Esophagus (tissue), 2 donors: ENCODE results near the gene PRELP. TPM values are rescaled to one million over a fixed set of nuclear protein-coding genes. Genes with fewer than 3 reads are reported as not detected.

ENCODE experiments used
- H3K27ac ChIP-seq, 2 donors: one replicate each; pipeline ENCODE4 v1.5.1; 2013; ENCODE audit warnings: low read depth in 2 of 2, mild to moderate bottlenecking in 2 of 2, inconsistent platforms in 1 of 2, low read length in 1 of 2, moderate library complexity in 1 of 2
- H3K27me3 ChIP-seq, 2 donors: one replicate each; pipeline ENCODE4 v1.6.1; 2013; ENCODE audit warnings: low read length in 2 of 2, control low read depth in 1 of 2, mild to moderate bottlenecking in 1 of 2; ENCODE audit not compliant: insufficient read depth in 2 of 2, control insufficient read depth in 1 of 2
- H3K36me3 ChIP-seq, 2 donors: one replicate each; pipeline ENCODE4 v1.6.1; 2013; ENCODE audit warnings: low read length in 1 of 2; ENCODE audit not compliant: control insufficient read depth in 2 of 2, insufficient read depth in 2 of 2
- H3K4me1 ChIP-seq, 2 donors: one replicate each; pipeline ENCODE4 v1.6.1; 2013; ENCODE audit warnings: low read length in 1 of 2; ENCODE audit not compliant: control insufficient read depth in 2 of 2, insufficient read depth in 2 of 2
- H3K4me3 ChIP-seq, 2 donors: one replicate each; pipeline ENCODE4 v1.5.1; 2013; ENCODE audit warnings: low read length in 2 of 2, mild to moderate bottlenecking in 2 of 2, low read depth in 1 of 2, moderate library complexity in 1 of 2
- H3K9me3 ChIP-seq, 2 donors: one replicate each; pipeline ENCODE4 v1.6.1; 2013; ENCODE audit warnings: mild to moderate bottlenecking in 2 of 2, low read depth in 1 of 2, low read length in 1 of 2, moderate library complexity in 1 of 2; ENCODE audit not compliant: control insufficient read depth in 2 of 2, insufficient read depth in 1 of 2
- WGBS, 2 donors: extraction: QIAGEN DNeasy Blood & Tissue Kit; methylation state at CpG; one replicate each; pipeline ENCODE4 v1.1.7; 2013; 5-methylcytosine and 5-hydroxymethylcytosine counted together
- polyA plus RNA-seq, 2 donors: library from polyadenylated mRNA; stranded (reverse); fragments of 200-250 nt; gene quantifications; one replicate each; pipeline ENCODE4 v1.2.3, GENCODE V29; 2013
- donor health status: healthy with polysubstance abuse.
- donor health status: Bipolar disorder and iron deficiency.

The PRELP gene
- 10 to 100 TPM in 1 of 2 donors, 1 to 10 TPM in 1; 6.5 to 27.8 TPM for polyA plus RNA-seq

- Histone ChIP-seq H3K9me3 (no peaks in the 10 kb centered on the region), H3K4me1 (peaks cover under 1% of the 10 kb centered on the region in 2 donors), H3K36me3 (no peaks in the 10 kb centered on the region), H3K27ac (peak within 1 kb of the TSS; percentile 69 to 82), H3K27me3 (no peaks in the 10 kb centered on the region), H3K4me3 (peak within 1 kb of the TSS; percentile 39 to 50)
- WGBS, 2 donors, result 13 to 20% methylated on average over 8 of the region's 8 CpGs
Observed at GRCh38 chr1:203475012-203475981, at the start of gene PRELP. Gene PRELP (plus strand): TSS chr1:203475806. CDS start chr1:203483185, 7,379 bp downstream.

DNA sequence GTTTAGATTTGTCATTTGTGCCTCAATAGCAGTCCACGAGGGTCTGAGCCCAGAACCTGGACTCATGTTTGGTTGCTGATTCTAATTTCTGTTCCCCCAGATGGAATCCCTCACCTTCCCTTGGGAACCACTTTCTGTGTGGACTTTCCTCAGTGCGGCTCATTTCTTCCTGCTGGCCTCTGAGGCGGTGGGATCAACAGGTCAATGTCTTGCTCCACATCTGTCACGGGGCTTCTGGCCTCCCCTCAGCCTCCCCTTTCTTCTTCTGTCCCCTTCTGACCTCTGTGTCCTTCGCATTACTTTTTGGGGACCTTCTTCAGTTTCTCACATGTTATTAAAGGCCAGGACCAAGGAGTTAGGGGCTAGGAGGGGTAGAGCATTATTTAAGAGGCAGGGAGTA is 49.2 kb upstream of the PRELP start:
- no peaks in the 10 kb centered on the region for H3K27me3 ChIP-seq
- no peak overlapping the region for H3K4me3 ChIP-seq
- no peaks in the 10 kb centered on the region for H3K36me3 ChIP-seq
- H3K4me1 ChIP-seq, result peaks cover 0 to 3% of the 10 kb centered on the region in 2 donors
- no peaks in the 10 kb centered on the region for H3K9me3 ChIP-seq
- H3K27ac ChIP-seq, result no peak overlapping the region
- WGBS, 2 donors, result 82 to 83% methylated on average over 5 of the region's 5 CpGs

DNA sequence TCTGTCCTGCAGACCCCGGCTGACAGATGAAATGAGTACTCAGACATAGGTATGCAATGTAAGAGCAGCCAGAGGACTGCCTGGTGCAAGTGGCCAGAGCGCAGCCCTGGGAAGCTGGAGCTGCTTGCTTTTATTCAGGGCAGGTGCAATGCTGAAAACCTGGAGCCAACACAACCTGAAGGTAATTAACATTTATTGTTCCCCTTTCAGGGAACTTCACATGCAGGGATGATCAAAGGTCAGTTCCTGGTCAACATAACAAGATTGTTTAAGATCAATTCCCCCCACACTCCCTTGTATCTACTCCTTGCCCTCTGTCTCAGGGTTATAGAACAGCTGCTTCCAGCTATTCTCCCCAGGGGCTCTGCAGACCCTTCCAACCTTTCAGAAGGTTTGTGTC is 48.7 kb upstream of the PRELP start:
- Histone ChIP-seq H3K36me3 (no peaks in the 10 kb centered on the region), H3K4me1 (peaks cover 0 to 3% of the 10 kb centered on the region in 2 donors), H3K9me3 (no peaks in the 10 kb centered on the region), H3K27ac (no peak overlapping the region), H3K4me3 (no peak overlapping the region), H3K27me3 (no peaks in the 10 kb centered on the region)
- 79 to 93% methylated on average over 2 of the region's 2 CpGs for WGBS, 2 donors

DNA sequence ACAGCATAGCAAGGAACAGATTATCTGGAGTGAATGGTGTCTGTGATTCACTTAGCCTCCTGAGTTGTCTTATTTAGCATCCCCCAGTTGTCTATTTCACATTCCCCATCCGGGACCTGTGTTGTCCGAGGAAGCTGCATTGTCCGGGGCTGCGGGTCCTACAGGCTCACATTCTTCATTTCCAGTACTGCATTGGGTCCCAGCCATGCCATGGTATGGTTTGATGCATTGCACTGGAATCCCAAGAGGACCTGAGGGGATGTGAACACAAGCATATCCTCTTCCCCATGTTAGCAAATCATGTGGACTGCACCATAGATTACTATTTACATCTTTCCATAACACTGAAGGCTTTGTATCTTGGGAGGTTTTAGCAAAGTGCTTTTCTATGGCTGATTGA is 48.2 kb upstream of the PRELP start:
- Histone ChIP-seq H3K9me3 (no peaks in the 10 kb centered on the region), H3K4me3 (no peak overlapping the region), H3K36me3 (no peaks in the 10 kb centered on the region), H3K4me1 (peaks cover 0 to 3% of the 10 kb centered on the region in 2 donors), H3K27me3 (no peaks in the 10 kb centered on the region), H3K27ac (no peak overlapping the region)
- WGBS, 2 donors, result 88 to 92% methylated on average over 4 of the region's 4 CpGs

DNA sequence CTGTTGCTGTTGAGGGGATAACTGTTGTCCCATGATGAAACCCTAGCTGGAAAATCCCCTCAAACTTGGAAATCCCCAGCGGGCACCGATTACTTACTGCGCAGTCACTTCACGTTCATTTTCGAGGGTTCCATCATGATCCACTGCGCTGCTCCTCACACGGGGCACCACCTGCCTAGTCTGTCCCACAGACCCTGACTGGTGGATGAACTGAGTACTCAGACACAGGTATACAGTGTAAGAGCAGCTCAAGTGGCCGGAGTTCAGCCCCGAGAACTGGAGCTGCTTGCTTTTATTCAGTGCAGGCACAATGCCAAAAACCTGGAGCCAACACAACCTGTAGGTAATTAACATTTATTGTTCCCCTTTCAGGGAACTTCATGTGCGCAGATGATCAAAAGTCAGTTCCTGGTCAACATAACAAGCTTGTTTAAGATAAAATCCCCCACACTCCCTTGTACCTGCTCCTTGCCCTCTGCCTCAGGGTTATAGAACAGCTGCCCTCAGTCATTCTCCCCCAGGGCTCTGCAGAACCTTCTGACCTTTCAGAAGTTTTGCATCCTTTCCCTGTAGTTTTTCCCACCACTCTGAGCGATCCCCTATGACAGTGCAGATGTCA is 46.5 kb upstream of the PRELP start:
- H3K4me3 ChIP-seq, result no peak overlapping the region
- H3K9me3 ChIP-seq, result no peaks in the 10 kb centered on the region
- WGBS, 2 donors, result 44 to 51% methylated on average over 11 of the region's 11 CpGs
- H3K27me3 ChIP-seq, result no peaks in the 10 kb centered on the region
- no peak overlapping the region for H3K27ac ChIP-seq
- H3K4me1 ChIP-seq, result peaks cover 0 to 3% of the 10 kb centered on the region in 2 donors
- H3K36me3 ChIP-seq, result no peaks in the 10 kb centered on the region

- no peak overlapping the region for H3K27ac ChIP-seq
- H3K9me3 ChIP-seq, result no peaks in the 10 kb centered on the region
- H3K27me3 ChIP-seq, result no peaks in the 10 kb centered on the region
- H3K4me3 ChIP-seq, result no peak overlapping the region
- H3K4me1 ChIP-seq, result no peaks in the 10 kb centered on the region
- WGBS, 2 donors, result 86 to 92% methylated on average over 7 of the region's 7 CpGs
- H3K36me3 ChIP-seq, result no peaks in the 10 kb centered on the region
Observed at GRCh38 chr1:203435615-203436014, 40.0 kb upstream of the PRELP start.

DNA sequence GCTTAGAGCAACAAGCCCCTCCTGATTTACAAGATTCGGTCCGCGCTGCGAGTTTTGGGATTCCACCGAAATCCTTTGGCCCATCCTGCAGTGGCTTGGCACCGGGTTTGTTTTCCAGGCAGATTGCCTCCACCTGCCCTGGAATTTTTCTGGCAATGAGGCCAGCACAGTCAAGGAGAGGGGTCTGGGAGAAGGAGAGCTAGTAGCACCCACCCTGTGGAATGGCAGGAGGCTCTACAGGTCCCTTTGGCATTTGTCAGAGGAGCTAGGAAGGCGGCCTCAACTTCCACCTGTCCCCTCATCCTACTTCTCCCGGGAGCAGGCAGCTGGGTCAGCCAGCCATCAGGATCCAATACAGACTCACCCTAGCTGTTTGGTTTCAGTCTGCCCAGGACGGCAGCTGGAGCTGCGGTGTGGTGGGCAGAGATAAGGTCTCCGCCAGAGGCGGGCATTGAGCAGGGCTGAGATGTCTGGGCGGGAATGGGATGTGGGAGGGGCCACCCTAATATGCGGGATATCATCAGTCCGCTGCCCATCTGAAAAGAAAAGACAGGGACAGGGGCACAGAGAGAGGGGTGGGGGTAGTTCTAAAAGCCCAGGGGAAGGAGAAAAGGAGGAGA is 37.8 kb upstream of the PRELP start:
- WGBS, 2 donors, result 82 to 86% methylated on average over 15 of the region's 15 CpGs
- Histone ChIP-seq H3K4me1 (no peaks in the 10 kb centered on the region), H3K4me3 (no peak overlapping the region)

DNA sequence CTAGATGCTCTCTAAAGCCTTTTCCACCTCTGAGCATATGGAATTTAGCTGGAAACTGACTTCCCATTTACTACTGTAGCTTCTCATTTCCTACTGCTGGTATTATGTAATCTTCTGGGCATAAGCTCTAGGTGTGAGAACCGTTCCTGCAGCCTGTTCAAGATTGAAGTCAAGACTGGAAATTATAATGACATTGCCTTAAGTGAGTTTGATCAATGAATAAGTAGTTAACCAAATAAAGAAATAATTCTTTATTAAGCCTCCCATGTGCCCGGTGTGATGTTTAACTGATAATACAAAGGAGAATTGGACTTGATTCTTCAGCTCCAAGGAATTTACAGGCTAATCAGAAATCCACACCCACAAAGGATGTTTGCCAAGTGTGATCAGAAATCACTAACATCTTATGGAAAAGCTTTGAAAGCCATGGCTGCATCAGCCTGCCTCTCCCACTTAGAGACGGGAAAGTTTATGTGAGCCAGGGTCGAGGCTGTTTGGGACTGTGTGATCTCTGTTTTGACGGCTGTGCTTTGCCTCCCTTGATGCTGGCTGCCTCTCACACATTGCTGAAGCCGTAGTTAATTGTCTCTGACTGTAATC is 36.4 kb upstream of the PRELP start:
- no peaks in the 10 kb centered on the region for H3K36me3 ChIP-seq
- no peaks in the 10 kb centered on the region for H3K4me1 ChIP-seq
- H3K27ac ChIP-seq, result no peak overlapping the region
- H3K27me3 ChIP-seq, result no peaks in the 10 kb centered on the region
- H3K9me3 ChIP-seq, result no peaks in the 10 kb centered on the region
- no peak overlapping the region for H3K4me3 ChIP-seq
- 43 to 54% methylated on average over 6 of the region's 6 CpGs for WGBS, 2 donors

More for the DNA sequence above, 37.8 kb upstream of the PRELP start:
- H3K27ac ChIP-seq, result no peak overlapping the region
- no peaks in the 10 kb centered on the region for H3K36me3 ChIP-seq
- H3K27me3 ChIP-seq, result no peaks in the 10 kb centered on the region
- no peaks in the 10 kb centered on the region for H3K9me3 ChIP-seq

DNA sequence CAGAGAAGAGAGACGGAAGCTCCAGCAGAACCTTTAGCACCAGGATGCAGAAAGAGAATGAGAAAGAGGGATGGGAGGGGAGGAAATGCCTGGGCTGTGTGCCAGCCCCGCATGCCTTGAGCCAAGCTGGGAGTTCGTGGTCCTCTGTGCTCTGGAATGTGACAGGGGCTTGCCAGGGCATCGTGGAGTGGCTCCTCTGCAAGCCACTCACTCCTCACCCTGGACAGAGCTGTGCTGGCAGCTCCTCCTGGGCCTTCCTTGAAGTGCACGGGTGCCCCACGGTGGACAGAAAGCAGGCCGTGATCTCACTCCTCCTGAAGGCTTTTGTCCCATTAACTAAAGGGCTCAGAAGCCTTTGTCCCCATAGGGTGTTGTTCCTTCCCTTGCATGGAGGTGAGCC is 34.8 kb upstream of the PRELP start:
- H3K9me3 ChIP-seq, result no peaks in the 10 kb centered on the region
- no peak overlapping the region for H3K4me3 ChIP-seq
- no peaks in the 10 kb centered on the region for H3K27me3 ChIP-seq
- H3K4me1 ChIP-seq, result no peaks in the 10 kb centered on the region
- H3K27ac ChIP-seq, result no peak overlapping the region
- no peaks in the 10 kb centered on the region for H3K36me3 ChIP-seq
- 22 to 24% methylated on average over 7 of the region's 7 CpGs for WGBS, 2 donors
